ENCODE results near the gene LRRC36. TPM values are rescaled to one million over a fixed set of nuclear protein-coding genes. Genes with fewer than 3 reads are reported as not detected.

The LRRC36 gene
- polyA plus RNA-seq, 1 donor from 2014 or later, result not detected

DNA sequence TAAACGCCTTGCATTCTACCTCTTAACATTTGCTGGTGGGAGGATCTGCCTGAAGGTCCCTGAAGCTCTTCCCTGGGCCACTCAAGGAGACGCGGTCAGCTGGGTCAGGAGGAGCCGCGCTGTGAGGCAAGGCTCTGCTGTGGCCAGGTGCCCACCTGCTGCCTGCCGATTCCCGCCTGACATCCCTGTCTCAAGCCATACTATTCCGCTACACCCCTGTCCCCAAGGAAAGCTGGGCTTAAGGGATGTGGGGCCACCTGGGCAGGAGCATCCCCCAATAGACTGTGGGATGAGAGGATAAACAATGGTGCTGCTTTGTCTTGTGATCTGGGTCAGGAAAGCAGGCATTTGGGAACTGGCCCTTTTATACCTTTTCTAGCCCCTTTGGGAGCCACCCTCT, 61.6 kb downstream of the LRRC36 start:
- no peaks in the 10 kb centered on the region for H3K36me3 Mint-ChIP-seq
- no peaks in the 10 kb centered on the region for H3K9me3 Mint-ChIP-seq
- H3K4me3 Mint-ChIP-seq, result no peak overlapping the region
- no peak overlapping the region for H3K27ac Mint-ChIP-seq
- peaks cover 13% of the 10 kb centered on the region for H3K27me3 Mint-ChIP-seq
- peaks cover 0 to 4% (median 3%) of the 10 kb centered on the region in 3 donors for H3K4me1 Mint-ChIP-seq

DNA sequence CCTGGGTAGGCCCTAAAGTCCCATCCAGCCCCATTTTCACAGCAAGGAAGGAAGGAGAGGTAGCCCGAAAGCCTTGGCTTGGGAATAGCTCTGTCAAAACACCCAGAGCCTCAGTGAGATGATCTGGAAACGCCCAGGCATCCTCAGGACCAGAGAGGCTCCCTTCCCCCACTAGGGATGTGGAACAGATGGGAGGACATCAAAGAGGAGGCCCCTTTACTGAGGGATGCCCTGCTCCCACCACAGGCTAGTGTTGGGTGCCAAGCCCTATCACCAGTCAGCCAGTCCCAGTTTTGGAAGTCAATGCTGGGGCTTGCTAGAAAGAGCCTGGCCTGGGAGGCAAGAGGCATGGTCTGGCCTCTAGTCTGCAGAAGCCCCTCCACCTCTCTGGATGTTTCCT, 62.0 kb downstream of the LRRC36 start:
- H3K27me3 Mint-ChIP-seq, result peaks cover 14% of the 10 kb centered on the region
- H3K27ac Mint-ChIP-seq, result no peak overlapping the region
- peaks cover 0 to 4% (median 3%) of the 10 kb centered on the region in 3 donors for H3K4me1 Mint-ChIP-seq
- H3K4me3 Mint-ChIP-seq, result no peak overlapping the region
- H3K36me3 Mint-ChIP-seq, result no peaks in the 10 kb centered on the region
- H3K9me3 Mint-ChIP-seq, result no peaks in the 10 kb centered on the region

DNA sequence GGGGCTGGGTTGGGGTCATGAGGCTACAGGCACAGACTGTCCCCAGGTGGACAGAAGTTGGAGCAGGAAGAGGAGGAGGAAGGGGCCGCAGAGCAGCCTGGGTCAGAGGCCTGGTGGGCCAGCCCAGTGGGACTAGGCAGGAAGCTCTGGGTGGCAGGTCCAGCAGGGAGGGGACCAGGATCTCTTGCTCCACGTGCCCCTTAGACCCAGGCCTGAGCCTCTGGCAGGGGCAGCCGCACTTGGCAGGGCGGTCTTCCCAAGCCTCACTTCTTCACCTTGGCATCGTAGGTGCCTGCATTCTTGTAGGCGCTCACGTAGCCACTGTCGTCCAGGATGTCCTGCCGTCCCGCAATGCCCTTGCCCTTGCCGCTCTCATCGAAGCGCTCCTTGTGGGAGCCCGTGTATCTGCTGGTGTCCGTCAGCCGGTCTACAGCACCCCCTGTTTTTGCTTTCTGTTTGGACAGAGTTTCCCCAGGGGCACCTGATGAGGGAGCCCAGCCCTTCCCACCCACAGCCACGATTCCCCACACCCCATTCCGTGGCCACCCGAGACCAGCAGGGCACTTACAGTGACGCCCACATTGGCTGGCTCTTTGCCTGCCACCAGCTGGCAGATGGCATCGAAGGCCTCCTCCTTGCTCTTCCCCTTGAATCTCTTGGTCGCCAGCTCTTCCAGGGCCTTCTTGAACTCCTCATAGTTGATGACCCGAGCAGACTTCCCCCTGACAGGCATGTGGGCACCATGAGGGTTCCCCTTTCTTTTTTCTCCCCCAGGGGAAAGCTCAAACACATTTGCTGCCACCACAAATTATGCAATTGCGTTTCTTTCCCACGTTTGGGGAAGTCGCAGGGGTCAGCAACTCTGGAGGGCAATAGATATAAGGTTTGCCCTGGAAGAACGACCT, 63.5 kb downstream of the LRRC36 start:
- peak overlapping the region in 2 of 3 donors; percentile 81 to 89 for H3K27ac Mint-ChIP-seq
- no peaks in the 10 kb centered on the region for H3K36me3 Mint-ChIP-seq
- peaks cover 0 to 8% (median 6%) of the 10 kb centered on the region in 3 donors for H3K4me1 Mint-ChIP-seq
- peak overlapping the region in 1 of 4 donors; percentile 47 for H3K4me3 Mint-ChIP-seq
- peaks cover 21% of the 10 kb centered on the region for H3K27me3 Mint-ChIP-seq
- H3K9me3 Mint-ChIP-seq, result no peaks in the 10 kb centered on the region

DNA sequence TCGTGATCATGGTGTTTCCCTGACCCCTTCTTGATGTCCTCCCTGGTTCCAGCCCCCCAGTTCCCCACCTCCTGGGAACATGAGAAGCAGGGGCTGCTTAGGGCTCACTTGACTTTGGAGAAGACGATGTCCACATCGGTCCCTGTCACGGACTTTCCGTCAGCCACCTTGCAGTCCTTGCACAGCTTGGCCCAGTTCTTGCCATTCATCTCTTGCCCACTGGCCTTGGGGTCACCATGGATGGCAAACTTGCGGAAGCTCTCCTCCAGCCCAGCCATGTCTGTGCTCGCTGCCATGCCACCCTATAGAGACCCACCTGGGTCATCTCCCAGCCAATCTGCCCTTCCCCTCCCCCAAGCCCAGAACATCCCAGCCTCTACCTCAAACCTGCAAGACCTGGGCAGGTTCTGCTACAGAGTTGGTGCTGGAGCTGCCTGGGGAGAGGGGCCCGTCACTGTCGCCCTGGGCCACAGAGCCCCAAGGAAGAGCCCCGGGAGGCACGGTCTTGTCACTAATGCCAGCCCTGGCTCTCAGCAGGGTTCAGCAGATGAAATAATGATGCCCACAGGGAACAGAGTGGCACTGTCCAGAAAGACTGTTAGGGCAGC, 64.3 kb downstream of the LRRC36 start:
- no peaks in the 10 kb centered on the region for H3K36me3 Mint-ChIP-seq
- H3K4me1 Mint-ChIP-seq, result peaks cover 0 to 10% (median 6%) of the 10 kb centered on the region in 3 donors
- H3K9me3 Mint-ChIP-seq, result no peaks in the 10 kb centered on the region
- H3K27ac Mint-ChIP-seq, result peak overlapping the region in 1 of 3 donors; percentile 89
- no peak overlapping the region for H3K4me3 Mint-ChIP-seq
- peaks cover 24% of the 10 kb centered on the region for H3K27me3 Mint-ChIP-seq

DNA sequence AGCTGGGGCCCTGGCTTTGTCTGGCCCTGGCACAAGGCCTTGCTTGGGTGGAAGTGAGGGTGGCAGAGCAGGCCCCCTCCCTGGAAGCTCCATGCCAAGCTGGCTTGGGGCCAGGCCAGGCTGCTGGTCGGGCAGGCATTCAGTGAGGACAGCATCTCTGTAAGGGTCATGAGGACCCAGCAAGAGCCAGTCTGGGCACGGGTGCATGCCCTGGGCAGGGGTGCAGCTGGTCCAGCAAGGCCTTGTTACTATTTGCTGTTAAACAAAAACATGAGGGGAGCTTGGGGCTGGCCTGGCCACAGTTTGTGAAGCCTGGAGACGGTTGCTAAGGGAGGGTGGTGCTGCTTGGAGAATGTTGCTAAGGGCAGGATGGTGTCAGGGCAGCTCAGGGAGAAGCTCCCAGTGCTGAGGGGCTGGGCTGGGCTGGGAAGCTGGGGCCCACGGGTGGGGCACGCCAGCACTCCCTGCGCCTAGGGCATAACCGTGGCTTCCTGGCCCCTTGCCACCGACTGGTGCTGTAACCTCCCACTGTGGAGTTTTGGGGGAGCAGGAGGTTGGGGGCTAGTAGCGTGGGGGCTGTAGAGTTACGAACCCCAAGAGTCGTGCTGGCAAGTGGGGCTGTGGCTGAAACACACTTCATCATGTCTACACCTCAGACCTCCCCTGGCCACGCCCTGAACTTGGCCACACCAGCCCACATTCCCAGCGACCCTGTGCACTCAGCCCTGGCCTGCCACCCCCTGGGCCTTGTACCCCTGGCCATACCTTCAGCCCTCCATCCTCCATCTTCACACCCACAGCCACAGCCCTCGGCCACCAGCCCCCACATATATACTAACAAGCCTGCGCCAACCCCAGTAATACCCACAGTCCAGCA, 65.0 kb downstream of the LRRC36 start:
- H3K9me3 Mint-ChIP-seq, result no peaks in the 10 kb centered on the region
- H3K4me1 Mint-ChIP-seq, result peaks cover 0 to 10% (median 6%) of the 10 kb centered on the region in 3 donors
- peaks cover 24% of the 10 kb centered on the region for H3K27me3 Mint-ChIP-seq
- no peaks in the 10 kb centered on the region for H3K36me3 Mint-ChIP-seq
- no peak overlapping the region for H3K4me3 Mint-ChIP-seq
- no peak overlapping the region for H3K27ac Mint-ChIP-seq

DNA sequence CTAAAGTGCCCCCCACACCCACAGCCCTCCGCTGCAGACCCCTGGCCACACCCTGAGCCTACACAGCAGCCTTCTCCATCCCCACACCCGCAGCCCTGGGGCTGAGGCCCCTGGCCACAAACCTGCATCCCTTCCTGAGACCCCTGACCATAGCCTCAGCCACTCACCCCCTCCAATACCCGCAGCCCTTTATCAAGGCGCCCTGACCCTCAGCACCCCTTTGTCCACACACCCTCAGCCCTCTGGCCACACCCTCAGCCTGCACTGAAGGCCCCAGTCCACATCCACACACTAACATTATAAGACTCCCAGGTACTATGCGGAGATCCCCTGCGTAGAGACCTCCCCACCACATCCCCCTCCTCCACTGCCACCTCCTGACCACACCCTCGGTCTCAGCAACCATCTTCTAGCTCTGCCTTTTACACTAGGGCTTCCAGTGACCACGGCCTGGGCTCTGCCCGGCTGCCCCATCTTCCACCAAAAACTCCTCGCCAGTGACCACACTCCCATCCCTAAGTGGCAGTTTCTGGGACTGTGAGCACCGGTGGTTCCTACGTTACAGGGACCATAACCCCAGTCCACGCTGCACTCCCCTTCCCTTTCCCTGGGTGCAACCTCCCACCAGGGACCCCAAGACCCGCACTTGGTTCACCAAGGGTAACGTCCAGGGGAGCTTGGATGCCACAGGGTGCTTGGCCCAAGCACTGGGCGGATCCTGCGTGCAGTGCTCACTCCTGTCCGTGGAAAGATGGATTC, 65.9 kb downstream of the LRRC36 start:
- Mint-ChIP-seq H3K9me3 (no peaks in the 10 kb centered on the region), H3K4me1 (peaks cover 0 to 10% (median 6%) of the 10 kb centered on the region in 3 donors), H3K27ac (no peak overlapping the region), H3K27me3 (peaks cover 24% of the 10 kb centered on the region), H3K4me3 (no peak overlapping the region), H3K36me3 (no peaks in the 10 kb centered on the region)

DNA sequence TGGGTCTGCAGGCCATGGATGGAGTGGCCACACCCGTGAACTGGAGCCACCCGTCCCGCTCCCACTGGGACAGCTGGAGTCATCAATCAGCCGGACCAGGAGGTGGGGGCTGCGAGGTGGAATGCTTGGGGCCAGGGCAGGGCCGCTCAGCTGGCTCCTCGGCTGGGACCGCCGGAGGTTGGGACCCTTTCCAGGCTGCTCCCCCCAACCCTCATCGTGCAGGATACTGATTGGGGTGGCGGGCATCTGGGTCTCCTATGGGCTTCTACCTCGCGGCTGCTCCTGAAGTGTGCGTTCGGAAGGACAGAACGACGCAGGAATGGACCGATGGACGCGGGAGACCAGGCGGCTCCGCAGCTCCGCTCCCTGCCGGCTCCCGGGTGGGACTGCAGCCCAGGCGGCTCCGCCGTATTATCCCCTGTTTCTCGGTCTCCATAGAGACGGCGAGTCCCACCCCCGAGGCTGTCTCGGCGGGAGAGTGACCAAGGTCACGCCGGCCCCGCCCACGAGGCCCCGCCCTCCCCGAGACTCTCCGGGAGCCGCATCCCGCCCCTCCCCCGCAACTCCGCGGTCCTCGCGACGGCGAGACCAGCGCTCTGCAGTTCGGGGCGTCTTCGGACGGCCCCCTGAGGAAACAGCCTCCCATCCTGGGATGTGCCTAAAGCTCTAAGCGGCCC, 66.6 kb downstream of the LRRC36 start, which contains the start of gene TPPP3:
Gene TPPP3, minus strand, starts transcription at position 388 of the 677 bp plus-strand sequence. CDS start 2,387 bp downstream, outside the sequence.
- peaks cover 24% of the 10 kb centered on the region for H3K27me3 Mint-ChIP-seq
- peak within 1 kb of the TSS; percentile 9 to 84 (median 40) for H3K4me3 Mint-ChIP-seq
- H3K36me3 Mint-ChIP-seq, result no peaks in the 10 kb centered on the region
- H3K9me3 Mint-ChIP-seq, result no peaks in the 10 kb centered on the region
- peak within 1 kb of the TSS in 1 of 3 donors; percentile 74 for H3K27ac Mint-ChIP-seq
- H3K4me1 Mint-ChIP-seq, result peaks cover 0 to 10% (median 6%) of the 10 kb centered on the region in 3 donors

DNA sequence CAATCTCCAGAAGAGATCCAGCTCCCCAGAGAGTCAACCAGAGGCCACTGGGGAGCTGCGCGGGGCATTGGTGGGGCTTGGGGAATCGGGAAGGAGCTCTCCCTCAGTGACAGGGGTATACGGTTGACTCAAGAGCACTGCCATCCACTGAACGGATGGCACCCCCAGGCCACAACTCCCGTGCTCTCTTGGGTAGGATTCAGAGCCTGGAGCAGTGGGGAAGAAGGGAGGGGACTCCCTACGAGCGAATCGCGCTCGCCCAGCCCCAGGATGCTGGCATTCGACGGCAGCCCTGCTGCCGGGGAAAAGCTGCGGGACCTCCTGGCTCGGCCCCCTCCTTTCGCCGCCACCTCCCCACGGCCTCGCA, 67.2 kb downstream of the LRRC36 start:
- peaks cover 0 to 10% (median 6%) of the 10 kb centered on the region in 3 donors for H3K4me1 Mint-ChIP-seq
- no peaks in the 10 kb centered on the region for H3K36me3 Mint-ChIP-seq
- peaks cover 24% of the 10 kb centered on the region for H3K27me3 Mint-ChIP-seq
- H3K9me3 Mint-ChIP-seq, result no peaks in the 10 kb centered on the region
- H3K4me3 Mint-ChIP-seq, result peak overlapping the region in 3 of 4 donors; percentile 9 to 84 (median 49)
- peak overlapping the region in 1 of 3 donors; percentile 74 for H3K27ac Mint-ChIP-seq

DNA sequence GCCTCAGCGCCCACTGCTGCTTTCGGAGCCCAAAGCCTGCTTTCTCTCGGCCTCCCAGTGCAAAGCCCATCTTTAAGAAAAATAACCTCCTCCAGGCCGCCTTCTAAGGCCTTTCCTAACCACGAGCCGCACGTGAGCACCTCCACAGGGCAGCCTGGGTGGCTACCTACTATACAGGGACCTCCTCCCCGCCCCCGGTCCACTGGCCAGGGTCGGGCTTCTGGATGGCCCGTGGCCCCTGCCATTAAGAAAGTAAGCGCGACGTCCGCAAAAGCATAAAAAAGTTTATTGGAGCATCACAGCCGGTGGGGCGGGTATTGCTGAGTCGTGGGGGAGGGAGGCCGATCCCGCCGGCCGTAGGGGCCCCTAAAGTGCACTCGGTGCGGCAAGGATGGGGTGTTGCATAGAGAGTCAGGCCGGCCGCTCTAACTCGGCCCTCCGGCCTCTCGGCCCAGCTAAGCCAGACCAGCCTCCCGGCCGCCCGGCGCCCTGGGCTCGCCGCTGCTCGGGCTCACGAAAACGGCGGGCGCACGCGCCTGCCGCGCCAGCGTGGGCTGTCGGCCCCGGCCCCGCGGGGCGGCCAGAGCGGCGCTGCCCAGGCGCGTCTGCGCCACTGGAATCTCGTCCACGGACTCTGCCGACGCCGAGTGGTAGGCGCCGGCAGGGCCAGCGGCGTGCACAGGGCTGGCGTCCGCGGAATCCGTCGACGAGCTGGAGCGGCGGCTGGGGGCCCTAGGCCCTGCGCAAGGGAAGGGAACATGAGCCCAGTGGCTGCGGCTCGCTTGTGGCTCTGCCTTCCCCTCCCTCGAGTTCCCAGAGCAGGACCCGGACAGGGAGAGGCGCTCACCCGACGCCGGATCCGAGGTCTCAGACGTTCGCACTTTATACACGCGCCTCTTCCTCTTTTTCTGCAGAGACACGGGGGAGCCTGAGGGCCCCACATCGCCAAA, 67.8 kb downstream of the LRRC36 start:
- Mint-ChIP-seq H3K9me3 (no peaks in the 10 kb centered on the region), H3K27me3 (peaks cover 24% of the 10 kb centered on the region), H3K4me1 (peaks cover 0 to 10% (median 6%) of the 10 kb centered on the region in 3 donors), H3K36me3 (no peaks in the 10 kb centered on the region), H3K4me3 (peak overlapping the region; percentile 9 to 84 (median 45)), H3K27ac (peak overlapping the region in 1 of 3 donors; percentile 74)

DNA sequence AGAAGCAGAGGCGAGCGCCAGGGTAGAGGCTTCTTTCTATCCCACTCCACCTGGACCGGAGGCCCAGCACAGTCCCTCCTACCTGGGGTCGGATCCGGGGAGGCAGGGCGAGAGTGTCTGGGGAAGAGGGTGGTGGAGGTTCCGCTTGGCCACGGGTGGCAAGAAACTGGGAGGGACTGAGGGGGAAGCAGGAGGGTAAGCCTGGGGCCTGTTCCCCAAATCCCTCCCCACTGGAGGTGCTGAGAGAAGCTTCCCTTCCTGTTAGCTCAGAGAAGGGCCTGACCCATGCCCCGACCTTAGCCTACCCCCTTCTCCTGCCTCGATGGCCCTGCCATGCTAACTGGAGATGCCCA, 68.5 kb downstream of the LRRC36 start:
- H3K36me3 Mint-ChIP-seq, result no peaks in the 10 kb centered on the region
- peaks cover 0 to 9% (median 6%) of the 10 kb centered on the region in 3 donors for H3K4me1 Mint-ChIP-seq

DNA sequence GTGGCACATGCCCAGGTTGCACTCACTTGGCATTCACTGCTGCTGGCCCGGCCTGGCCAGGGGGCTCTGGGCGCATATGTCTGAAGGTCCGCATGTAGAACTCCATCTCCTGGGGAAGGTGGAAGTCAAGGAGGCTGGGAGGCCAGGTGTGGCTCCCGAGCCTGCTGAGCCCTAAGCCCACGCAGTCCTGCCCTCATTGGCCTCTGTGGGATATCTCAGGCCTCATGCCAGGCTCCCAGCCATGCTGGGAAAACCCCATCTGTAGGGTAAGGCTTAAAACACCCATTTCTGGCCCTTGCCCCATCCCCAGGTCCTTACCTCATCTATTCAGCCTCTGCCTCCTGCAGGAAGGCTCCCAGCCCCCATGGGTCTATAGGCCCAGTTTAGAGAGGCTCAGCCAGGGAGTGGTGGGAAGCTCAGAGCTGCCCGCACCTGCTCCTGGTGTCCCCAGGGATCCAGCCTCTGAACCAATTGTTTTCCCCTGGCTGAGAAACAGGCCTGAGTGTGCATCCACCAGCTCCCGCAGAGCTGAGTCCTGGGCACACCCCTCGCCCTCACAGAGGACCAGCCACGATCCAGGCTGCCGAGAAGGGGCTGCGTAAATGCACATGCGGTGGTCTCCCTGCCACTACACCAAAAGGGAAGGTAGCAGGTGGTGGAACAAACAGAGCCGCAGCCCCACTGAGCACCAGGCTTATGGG, 69.0 kb downstream of the LRRC36 start:
- peak overlapping the region in 2 of 4 donors; percentile 21 to 58 for H3K4me3 Mint-ChIP-seq
- no peaks in the 10 kb centered on the region for H3K36me3 Mint-ChIP-seq
- no peaks in the 10 kb centered on the region for H3K9me3 Mint-ChIP-seq
- peak overlapping the region in 1 of 3 donors; percentile 10 for H3K27ac Mint-ChIP-seq
- peaks cover 0 to 6% (median 3%) of the 10 kb centered on the region in 3 donors for H3K4me1 Mint-ChIP-seq
- H3K27me3 Mint-ChIP-seq, result peaks cover 21% of the 10 kb centered on the region

More for the DNA sequence above, 68.5 kb downstream of the LRRC36 start:
- peak overlapping the region in 1 of 3 donors; percentile 10 for H3K27ac Mint-ChIP-seq
- H3K27me3 Mint-ChIP-seq, result peaks cover 21% of the 10 kb centered on the region
- no peaks in the 10 kb centered on the region for H3K9me3 Mint-ChIP-seq
- peak overlapping the region in 1 of 4 donors; percentile 60 for H3K4me3 Mint-ChIP-seq
